NCI-H226 (cell line): Measurements from ENCODE around the gene LRRC8E.

Source experiments
- DNase-seq: peaks from one replicate; pipeline ENCODE4 v3.0.0-alpha.2; 2015

The LRRC8E gene

DNA sequence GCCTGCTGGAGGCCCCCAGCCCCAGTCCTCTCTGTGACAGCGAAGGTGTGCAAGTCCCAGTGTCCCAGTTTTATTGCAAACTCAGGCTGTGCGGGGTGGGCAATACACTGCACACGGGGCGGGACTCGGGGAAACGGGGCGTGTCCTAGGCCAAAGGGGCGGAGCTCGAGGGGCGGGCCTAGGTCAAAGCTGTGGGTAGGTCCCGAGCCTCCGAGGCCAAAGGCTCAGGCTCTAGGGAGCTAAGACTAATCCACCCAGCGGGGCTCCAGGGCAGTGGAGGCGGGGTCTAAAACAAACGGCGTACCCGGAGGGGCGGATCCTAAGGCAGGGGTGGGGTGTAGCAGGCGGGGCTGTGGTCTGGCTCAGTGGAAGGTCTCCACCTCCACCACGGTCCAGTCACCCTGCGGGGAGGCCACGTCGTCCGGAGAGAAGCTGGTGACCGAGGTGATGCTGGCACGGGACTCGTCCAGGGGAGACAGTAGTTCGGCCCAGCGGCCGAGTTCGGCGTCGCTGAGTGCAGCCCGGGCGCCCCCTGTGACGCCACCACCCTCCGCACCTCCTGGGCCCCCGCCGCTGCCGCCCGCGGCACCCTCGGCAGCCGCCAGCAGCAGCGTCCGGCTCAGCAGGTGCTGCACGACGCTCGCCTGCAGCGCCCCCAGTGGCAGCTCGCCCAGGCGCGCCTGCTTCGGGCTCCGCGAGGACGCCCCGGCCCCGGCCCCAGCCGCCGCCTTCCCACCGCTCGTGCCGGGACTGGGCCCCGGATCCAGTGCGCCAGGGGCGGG lies 19.4 kb upstream of the LRRC8E start:
- DNase-seq: peak; percentile 77

DNA sequence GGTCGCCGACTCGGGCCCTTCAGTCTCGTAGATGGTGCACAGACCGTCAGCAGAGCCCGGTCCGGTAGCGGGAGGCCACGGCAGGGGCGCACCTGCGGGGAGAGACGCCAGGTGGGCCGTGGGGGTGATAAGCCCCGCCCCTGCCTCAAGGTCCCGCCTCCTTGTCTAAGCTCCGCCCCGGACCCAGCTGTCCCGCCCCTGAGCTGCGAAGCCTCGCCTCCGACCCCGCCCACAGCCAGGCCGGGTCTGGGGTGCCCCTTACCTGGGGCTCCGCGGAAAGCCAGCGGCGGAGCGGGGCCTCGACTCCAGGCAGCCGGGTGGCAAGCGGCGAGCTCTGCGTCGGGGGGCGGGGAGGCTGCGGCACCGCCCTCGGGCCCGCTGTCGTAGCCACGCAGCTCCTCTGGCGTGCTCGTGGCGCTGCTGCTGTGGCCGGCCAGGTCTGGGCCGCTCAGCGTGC lies 18.8 kb upstream of the LRRC8E start:
- peak; percentile 71 for DNase-seq

DNA sequence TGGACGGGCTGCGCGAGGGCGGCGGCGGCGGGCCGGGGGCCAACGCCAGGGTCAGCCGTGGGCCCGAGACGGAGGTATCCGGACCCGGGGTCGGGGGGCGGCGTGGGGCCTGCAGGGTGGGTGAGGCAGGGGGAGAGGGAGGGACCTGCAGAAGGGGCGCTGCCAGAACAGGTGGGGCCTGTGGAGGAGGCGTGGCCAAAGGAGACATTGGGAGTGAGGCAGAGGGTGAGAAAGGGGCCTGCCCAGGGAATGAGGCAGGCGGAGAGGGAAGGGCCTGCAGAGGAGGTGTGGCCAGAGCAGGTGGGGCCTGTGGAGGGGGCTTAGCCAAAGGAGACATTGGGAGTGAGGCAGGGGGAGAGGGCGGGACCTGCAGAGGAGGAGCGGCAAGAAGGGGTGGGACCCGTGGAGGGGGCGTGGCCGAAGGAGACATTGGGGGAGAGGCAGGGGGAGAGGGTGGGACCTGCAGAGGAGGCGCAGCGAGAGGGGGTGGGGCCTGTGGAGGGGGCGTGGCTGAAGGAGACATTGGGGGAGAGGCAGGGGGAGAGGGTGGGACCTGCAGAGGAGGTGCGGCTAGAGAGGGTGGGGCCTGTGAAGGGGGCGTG lies 18.3 kb upstream of the LRRC8E start:
- DNase-seq: peak; percentile 78

DNA sequence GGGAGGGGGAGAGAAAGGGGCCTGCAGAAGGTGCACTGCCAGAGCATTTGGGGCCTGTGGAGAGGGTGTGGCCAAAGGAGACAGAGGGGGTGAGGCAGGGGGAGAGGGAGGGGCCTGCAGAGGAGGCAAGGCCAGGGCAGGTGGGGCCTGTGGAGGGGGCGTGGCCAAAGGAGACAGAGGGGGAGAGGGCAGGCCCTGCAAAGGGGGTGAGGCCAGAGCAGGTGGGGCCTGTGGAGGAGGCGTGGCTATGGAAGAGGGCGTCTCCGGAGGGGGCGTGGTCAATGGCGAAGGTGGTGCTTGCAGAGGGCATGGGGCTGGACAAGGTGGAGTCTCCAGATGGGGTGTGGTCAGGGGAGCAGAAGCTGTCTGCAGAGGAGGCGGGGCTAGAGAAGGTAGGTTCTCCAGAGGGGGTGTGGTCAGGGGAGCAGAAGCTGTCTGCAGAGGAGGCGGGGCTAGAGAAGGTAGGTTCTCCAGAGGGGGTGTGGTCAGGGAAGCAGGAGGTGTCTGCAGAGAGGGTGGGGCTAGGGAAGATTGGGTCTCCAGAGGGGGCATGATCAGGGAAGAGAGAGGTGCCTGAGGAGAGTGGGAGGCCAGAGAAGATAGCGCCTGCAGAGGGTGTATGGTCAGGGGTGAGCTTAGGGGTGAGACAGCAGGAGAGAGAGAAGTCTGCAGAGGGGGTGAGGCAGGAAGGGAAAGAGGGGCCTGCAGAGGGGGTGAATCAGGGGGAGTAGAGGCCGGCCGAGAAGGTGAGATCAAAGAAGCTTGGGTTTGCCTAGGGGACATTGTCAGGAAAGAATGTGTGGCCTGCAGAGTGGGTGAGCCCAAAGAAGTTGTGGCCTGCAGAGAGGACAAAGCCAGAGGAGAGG lies 17.5 kb upstream of the LRRC8E start:
- DNase-seq: peak; percentile 82

DNA sequence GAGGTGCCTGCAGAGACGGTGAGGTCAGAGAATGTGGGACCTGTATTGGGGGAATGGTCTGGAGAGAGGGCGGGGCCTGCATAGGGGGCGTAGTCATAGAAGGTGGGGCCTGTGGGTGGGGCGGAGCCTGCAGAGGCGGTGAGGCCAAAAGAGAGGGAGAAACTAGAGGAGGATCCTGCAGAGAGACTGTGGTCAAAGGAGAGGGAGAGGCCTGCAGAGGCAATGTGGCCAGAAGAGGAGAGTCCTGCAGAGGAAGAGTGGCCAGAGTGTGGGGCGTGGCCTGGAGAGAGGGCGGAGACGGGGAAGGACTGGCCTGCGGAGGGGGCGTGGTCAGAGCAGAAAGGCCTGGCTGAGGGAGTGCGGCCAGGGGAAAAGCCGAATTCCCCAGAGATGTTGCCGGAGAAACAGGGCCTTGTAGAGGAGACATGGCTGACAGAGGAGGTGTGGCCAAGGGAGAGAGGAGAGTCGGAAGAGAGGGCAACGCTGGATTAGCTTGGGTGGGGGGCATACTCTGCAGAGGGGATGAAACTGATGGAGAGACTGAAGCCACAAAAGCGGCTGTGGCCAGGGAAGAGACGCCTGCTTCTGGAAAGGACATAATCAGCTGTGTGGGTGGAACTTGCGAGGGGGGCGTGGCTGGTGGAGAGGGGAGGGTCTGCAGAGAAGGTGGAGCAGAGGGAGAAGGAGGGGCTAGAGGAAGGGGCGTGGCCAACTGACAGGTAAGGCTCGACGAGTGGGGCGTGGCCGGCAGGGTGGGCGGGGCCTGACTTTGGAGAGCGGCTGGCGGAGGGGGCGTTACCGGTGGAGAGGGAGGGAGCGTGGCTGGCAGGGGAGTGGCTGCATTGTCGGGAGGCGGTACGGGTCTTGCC lies 16.6 kb upstream of the LRRC8E start:
- peak; percentile 87 for DNase-seq

DNA sequence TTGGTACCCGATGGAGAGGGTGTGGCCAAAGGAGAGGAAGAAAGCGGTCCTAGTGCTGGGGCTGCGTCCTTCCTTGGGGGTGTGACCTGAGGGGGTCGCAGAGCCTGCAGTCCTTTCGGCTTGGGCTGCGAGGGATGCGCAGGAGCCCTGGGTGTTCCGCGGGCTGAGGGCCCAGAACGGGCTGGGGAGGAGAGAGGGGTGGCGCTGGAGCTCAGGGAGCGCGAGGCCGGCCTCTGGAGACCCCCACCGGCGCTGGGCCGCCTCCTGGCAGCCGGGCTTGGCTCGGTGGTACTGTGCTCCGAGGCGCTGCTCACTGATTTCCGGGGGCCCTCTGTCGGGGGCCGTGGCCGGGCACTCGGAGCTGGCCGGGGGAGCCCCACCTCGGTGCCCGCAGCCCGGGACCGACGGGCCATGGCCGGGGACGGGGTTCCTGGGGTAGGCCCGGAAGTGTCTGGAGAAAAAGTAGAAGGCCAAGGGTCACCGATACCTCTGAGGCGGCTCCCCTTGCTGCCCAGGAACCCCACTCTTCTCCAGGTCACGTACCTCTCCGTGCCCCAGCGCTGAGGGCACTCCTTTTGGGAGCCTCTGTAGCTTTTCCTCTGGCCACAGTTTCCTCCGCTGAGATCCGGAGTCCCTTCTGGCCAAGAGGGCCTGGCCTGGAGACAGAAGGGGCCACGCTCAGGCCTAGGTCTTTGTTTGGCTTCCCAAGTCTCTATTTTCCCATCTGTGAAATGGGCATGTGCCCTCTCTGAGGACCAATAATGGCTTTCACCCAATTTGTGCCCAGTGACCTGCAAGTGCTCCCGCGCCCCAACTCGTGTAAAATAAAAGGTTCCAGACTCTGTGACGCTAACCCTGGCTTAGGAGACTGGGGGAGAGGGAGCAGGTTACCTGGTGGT lies 15.8 kb upstream of the LRRC8E start:
- no peak for DNase-seq

DNA sequence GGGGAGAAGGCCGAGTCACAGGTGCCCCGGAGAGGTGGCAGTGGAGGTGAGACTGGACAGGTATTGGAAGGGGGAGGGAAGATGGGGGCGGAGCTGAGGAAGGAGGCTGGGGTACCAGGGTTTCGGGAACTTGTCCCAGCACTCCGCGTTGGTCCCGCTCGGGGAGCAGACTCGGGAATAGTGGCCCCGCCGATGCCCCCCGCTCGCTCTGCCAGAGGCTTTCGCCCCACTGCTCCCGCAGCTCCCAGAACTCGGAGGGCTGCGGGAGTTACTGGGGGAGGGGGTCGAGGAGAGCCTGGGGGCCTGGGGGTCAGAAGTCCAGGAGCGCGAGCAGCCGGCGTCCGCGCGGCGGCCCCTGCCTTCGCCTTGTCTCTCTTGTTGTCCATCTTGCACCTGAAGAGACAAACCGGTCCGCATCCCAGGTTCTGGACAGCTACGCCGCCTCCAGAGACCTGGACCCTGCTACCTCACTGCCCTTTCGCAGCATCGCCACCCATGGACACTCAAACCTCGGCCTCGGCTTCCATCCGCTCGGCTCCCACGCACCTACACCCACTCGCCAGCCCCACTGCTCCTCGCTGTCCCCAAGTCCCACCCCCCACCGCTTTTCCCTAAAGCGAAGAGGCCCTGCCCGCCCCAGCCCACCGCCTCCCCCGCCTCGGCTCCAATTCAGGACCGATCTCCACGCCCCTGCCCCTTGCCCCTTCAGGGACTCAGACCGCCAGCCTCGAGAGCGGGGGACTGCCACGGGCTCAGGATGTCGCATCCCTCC lies 14.8 kb upstream of the LRRC8E start:
- no peak for DNase-seq

DNA sequence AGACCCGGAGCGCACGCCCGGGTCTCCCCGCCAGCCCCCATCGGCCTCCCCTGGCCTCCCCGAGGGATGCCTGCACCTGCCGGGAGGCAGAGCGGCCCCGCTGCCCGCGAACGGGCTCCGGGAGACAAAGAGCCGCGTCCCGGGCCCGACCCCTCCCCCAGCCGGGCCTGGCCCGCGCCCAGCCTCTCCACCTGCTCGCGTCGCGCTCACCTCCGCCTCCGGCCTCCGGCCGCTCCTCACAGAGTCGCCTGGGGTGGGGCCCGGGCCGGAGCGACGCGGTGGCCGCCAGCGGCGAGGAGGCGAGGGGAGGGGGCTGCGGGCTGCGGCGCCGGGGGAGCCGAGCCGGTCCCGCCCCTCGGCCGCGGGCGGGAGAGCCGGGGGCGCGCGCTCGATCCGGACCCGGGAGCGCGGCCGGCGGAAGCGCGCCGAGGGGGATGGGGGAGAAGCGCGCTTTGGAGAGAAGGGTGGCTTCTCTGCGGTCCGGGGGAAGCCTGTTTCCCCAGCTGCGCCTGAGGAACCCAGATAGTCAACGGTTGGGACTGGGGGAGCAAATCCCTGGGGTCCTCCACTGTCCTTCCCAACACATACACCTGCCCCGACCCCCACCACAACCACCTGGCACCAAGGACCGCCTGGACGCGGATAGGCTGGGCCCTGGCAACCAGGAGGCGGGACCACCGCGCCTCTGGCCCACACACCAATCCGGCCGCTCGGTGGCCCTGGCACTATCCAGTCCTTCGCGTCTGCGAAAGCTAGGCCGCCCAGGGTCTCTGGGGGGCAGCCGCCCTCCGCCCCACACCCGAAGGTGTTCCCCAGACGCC lies 14.0 kb upstream of the LRRC8E start, which contains the start of gene PRR36:
Gene PRR36 (minus strand): TSS at position 315 of the 821 bp plus-strand sequence. CDS start 701 bp downstream, outside the sequence.
- DNase-seq: peak; percentile 49

DNA sequence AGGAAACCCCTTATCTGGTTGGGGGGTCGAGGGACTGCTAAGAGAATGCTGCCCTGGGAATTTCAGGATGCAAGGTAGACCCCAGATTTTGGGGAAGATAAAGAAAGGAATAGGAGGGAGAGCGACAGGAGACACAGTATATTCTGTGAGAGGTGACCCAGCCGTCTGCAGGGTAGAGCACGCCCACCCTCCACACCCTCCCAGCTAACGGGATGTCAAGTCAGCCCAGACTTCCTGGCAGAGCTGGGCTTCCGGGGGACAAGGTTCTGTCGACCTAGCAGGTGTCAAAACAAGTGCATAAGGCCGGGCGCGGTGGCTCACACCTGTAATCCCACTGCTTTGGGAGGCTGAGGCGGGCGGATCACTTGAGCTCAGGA lies 13.4 kb upstream of the LRRC8E start:
- DNase-seq: no peak

DNA sequence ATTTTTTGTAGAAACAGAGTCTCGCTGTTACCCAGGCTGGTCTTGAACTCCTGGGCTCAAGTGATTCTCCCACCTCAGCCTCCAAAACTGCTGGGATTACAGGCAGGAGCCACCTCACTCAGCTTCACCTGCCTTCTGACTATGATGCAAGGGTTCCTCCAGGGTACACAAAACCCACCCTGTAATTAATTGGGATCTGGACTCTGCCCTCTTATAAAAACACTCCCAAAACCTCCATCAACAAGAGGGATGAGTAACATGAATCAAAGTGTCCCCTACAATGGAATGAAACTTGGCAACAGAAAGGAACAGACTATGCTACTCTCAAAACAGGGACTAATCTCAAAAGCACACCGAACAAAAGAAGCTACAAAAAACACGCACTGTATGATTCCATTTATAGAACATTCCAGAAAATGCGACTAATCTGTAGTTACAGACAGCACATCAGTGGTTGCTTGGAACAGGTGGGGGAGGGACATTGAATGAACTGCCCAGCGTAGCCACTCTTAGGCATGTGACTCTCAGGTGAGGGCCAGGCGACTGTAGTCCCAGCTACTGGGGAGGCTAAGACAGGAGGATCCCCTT lies 11.0 kb upstream of the LRRC8E start:
- no peak for DNase-seq

DNA sequence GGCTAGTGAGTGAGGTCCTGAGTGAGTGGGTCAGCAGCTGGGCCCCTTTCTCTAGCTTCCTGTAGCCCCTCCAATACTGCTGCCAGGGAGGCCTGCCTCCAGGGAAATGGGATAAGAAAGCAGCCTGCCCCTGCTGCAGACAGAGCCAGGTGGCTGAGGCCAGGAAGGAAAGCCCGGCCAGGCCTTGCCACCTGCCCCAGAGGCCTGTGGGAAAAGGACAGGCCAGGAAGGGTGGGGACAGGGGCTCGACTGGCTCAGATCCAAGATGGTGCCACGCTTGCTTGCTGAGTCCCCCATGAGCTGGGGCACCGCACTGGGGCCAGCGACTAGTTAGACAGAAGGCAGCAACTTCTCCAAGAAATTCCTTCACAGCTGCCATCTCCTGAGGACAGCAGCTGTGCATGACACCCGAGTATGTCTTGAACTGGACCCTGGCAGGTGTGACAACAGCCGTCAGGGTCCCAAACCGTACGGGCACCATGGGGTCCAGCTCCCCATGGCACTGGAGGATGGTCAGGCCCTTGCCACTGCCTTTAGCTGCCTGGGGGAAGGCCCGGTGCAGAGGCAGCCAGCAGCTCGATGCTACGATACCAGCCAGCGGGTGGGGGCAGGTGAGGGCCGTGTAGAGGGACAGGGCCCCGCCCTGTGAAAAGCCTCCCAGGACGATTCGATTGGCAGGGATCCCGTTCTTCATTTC lies 9.1 kb upstream of the LRRC8E start:
- DNase-seq: no peak

DNA sequence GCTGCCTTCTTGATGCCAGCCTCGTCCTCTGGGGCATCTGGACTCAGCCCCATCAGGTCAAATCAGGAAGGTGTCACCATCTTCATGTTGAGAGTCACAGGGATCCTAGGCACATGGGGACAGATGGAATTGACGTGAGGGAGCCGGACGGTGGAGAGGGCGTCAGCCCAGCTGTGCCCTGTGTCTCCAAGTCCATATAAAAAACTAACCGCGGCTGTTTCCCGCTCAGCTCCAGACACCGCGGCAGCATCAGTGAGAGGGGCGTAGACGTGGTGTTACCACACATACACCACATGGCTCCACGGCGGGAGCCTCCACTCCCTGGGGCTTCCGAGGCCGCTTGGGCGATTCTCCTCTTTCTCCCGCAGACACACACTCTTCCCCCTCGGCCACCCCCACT lies 8.5 kb upstream of the LRRC8E start:
- DNase-seq: no peak

DNA sequence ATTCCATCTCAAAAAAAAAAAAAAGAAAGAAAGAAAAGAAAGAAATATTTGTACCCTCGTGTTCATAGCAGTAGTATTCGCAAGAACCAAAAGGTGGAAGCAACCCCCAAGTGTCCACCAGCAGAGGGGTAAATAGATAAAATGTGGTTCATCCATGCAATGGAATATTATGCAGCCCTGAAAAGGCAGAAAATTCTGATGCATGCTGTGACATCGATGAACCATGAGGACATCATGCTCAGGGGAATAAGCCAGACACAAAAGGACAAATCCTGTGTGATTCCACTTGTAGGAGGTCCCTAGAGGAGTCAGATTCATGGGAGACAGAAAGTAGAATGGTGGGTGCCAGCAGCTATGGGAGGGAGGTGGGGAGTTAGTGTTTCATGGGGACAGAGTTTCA lies 6.4 kb upstream of the LRRC8E start:
- DNase-seq: no peak

DNA sequence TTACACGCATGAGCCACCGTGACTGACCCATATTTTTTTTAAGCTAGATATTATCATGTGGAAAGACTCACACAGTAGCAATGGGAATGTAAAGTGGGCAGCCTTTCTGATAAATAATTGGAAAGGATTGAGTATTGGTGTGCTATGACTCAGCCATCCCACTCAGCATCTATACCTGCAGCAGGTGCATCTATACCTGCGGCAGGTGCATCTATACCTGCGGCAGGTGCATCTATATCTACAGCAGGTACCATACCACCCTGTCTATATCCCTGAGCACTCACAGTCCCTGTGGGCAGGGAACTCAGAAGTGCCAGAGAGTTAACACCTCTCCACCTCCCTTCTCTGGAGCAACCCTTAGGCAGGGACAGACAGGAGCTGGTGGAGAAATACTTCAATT lies 5.2 kb upstream of the LRRC8E start:
- no peak for DNase-seq

DNA sequence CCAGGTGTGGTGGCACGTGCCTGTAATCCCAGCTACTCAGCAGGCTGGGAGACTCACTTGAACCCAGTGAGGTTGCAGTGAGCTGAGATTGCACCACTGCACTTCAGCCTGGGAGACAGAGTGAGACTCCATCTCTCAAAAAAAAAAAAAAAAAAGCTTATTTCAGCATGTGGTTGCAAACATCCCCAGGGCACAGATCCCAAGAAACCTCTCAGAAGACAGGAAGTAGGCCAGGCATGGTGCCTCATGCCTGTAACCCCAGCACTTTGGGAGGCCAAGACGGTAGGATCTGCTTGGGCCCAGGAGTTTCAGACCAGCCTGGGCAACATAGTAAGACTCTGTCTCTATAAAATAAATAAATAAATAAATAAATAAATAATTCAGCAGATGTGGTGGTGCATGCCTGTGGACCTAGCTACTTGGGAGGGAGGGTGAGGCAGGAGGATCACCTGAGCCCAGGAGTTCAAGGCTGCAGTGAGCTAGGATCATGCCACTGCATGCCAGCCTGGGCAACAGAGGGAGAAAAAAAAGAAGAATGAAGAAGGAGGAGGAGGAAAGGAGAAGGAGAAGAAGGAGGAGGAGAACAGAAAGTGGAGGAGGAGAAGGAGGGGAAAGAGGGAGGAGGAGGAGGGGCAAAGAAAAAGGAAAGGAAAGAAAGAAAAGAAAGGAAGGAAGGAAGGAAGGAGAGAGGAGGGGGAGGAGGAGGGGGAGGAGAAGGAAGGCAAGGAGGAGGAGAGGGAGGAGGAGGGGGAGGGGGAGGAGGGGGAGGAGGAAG lies 4.3 kb upstream of the LRRC8E start:
- peak; percentile 40 for DNase-seq

DNA sequence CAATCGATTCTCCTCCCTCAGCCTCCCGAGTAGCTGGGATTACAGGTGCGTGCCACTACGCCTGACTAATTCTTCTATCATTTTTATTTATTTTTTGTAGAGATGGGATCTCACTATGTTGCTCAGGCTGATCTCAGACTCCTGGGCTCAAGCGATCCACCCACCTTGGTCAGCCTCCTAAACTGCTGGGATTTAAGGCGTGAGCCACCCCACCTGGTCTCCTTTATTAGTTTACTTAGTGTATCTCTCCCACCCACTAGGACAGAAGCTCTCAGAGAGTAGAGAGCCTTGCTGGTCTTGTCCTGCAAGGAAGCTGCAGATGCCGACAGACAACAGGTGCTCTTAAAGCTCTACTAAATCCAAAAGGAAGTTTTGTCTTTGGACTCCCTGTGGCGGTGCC lies 2.5 kb upstream of the LRRC8E start:
- no peak for DNase-seq

DNA sequence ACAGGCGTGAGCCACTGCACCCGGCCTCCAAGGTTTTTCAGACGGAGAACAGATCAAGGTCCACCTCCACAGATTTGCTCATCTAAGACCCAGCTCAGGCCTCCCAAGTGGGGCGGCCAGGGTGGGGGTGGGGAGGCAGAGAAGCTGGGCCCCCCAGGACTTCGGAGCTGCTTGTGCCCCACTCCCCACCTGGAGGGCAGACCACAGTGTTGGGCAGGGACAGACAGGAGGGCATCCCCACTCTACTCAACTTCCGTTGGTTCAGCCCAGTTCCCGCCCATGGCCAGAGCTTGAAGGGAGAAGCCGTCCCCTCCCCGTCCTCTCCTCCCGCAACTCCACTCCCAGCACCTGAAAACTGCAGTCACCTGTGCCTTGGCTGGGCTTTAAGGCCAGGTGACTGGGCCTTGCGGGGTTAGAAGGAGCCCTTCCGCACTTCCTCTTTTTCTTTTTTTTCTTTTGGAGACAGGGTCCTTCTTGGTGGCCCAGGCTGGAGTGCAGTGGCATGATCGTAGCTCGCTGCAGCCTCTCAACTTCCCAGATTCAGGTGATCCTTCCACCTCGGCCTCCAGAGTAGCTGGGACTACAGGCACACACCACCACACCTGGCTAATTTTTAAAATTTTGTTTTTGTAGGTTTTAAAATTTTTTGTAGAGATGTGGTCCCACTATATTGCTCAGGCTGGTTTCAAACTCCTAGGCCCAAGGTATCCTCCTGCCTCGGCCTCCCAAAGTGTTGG lies 734 bp upstream of the LRRC8E start:
- DNase-seq: no peak
